ENCODE measurements around the gene PLCB3.

The PLCB3 gene

DNA sequence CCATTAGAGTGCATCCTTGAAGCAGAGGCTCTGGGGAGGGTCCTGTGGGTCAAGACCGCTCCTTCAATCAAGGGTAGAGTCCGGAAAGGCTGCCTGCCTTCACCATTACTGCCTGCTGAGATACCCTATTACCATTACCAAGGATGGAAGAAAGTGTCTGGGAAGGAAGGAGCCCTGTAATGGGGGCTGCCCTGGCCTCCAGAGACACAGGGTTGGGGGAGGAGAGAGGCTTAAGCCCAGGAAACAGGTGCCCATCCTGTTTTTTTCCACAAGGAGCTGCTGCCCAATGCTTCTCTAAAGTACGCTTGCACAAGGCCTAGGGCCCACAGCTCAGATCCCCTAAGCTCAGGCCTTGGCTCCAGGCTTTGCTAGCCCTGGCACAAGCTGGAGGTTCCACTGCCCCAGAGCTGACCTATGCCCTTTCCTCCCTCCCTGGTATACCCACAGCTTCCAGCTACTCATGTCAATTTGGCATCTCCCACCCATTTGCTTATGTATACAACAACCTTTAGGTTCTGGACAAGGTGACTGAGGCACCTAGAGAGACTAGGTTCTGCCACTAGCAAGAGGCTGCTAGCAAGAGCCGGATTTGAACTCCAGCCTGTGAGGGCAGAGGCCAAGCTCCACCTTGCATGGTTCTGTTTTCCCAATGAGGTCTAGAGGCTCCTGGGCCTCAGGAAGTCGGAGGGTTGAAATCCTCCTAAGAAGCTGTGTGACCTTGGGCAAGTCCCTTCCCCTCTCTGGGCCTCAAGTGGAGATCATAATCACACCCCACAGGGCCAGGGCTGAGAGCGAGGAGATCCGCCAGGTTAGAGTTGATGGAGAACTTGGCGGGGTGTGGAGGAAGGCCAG, 1.5 kb upstream of the PLCB3 start:
- Mint-ChIP-seq H3K27ac (peak overlapping the region; percentile 8), H3K4me3 (peak overlapping the region; percentile 21), H3K9me3 (no peaks in the 10 kb centered on the region), H3K27me3 (no peaks in the 10 kb centered on the region), H3K4me1 (peaks cover 7% of the 10 kb centered on the region), H3K36me3 (no peaks in the 10 kb centered on the region)

DNA sequence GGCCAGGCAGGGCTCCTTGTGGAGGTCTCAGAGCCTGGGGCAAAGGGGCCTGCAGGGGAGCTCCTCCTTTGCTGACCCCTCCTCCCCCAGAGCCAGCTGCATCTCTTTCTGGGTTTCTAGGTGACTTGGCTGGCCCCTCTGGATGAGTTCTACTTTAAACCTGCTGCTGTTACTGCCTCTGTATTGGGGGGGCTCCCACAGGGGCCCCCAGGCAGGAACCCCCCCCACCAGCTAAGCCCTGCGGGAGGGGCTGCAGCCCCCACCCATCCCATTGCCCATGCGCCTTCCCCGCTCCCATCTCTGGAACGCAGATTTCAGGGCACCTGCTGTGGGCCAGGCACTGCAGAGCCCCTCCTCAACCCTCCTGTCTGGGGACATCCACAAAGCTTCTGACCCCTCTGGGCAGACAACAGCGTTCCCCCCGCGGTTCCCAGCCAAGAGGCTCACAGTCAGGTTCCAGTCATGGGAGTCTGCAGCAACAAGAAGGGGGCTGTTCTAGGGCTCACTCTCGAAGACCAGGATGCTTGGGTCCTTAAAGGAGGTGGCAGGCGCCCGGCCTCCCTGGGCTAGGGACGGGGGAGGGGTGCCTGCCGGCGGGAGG, 815 bp upstream of the PLCB3 start:
- H3K27me3 Mint-ChIP-seq = no peaks in the 10 kb centered on the region
- H3K9me3 Mint-ChIP-seq = no peaks in the 10 kb centered on the region
- no peak overlapping the region for H3K27ac Mint-ChIP-seq
- peaks cover 7% of the 10 kb centered on the region for H3K4me1 Mint-ChIP-seq
- peak overlapping the region; percentile 84 for H3K4me3 Mint-ChIP-seq
- H3K36me3 Mint-ChIP-seq = no peaks in the 10 kb centered on the region

DNA sequence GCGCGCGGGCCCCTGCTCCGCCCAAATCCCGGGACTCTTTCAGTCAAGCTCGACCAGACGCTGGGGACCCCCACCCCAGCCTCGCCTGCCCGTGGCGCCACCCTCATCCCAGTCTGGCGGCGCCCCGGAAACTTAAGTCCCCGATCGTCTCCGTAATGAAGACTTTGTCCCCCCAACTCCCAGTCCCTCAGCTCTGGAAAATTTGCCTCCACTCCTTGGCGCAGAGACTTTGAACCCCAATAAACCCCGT, 348 bp downstream of the PLCB3 start:
- Mint-ChIP-seq H3K36me3 (no peaks in the 10 kb centered on the region), H3K4me1 (peaks cover 7% of the 10 kb centered on the region), H3K9me3 (no peaks in the 10 kb centered on the region), H3K4me3 (peak overlapping the region; percentile 85), H3K27ac (no peak overlapping the region), H3K27me3 (no peaks in the 10 kb centered on the region)

DNA sequence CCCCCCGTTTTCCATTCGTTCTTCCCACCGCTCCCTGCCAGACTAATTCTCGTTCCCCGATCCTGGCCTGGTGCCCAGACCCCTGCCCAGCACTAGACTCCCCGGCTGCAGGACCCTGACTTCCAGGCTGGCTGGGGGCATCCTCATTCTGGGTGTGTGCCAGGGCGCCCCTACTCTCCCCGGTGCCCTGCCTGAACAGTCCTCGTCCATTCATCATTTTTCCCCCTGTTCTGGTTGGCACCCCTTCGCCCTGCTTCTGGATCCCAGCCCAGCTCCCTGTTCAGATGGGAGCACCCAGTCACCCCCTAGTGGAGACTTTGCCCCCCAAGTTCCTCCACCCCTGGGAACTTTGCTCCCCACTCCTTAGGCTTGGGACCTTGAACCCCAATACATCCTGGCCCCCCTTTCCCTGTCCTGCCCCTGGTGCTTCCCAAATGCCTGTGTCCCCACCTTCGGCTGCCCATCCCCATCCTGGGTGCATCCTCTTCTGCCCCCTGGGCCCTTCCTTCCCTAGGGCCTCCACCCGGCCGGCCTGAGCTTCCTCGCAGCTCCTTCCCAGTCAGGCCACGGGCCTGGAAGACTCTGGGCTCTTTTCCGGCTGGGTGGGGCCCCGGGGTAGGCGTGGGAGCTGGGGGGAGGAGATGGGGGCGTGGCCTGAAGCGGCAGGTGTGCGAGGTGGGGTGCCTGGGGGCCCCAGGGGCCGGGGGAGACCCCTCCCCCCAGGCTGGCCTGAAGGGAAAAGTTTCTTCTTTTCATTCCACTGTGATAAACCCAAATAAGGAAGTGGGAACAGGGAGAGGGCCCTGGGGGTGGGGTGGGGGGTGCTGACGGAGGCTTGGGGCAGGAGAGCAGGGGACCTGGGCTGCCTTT, 908 bp downstream of the PLCB3 start:
- Mint-ChIP-seq H3K27me3 (no peaks in the 10 kb centered on the region), H3K9me3 (no peaks in the 10 kb centered on the region), H3K36me3 (no peaks in the 10 kb centered on the region), H3K4me1 (peaks cover 7% of the 10 kb centered on the region), H3K27ac (no peak overlapping the region), H3K4me3 (peak overlapping the region; percentile 85)

DNA sequence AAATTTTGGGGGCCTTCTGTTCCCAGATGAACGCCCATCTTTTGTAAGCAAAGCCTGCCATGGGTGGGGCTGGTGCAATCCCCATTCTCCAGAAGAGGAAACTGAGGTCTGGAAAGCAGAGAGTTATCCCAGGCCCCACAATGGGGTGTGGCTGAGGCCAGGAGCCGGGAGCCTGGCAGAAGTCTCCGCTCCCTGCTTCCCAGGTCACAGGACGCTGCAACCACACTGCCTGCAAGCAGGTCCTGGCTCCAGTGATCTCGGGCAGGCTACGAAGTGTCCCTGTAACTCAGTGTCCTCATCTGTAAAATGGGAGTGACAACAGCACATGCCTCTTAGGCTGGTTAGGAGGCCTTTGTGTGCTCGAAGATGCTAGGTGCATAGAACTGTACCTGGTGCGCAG, 1.7 kb downstream of the PLCB3 start:
- Mint-ChIP-seq H3K27ac (no peak overlapping the region), H3K36me3 (no peaks in the 10 kb centered on the region), H3K27me3 (no peaks in the 10 kb centered on the region), H3K4me3 (no peak overlapping the region), H3K4me1 (peaks cover 7% of the 10 kb centered on the region), H3K9me3 (no peaks in the 10 kb centered on the region)

DNA sequence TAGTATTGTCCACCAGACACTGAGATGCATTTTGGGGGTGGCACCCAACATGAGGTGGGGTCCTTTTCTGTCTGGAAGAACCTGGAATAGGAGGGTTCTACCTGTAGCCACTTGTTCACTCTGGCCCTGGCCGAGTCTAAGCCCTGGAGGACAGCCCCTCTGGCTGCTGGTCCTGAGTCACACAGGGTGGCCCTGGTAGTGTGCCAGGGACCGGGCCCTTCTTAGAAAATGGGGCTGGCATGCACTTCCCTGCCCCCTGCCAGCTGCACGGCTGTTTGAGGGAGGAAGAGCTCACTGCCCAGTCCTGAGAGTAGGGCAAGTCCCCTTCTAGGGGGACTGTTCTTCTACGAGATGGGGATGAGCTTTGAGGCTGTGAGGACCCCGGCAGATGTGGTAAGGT, 2.2 kb downstream of the PLCB3 start:
- Mint-ChIP-seq H3K4me3 (no peak overlapping the region), H3K4me1 (peaks cover 7% of the 10 kb centered on the region), H3K9me3 (no peaks in the 10 kb centered on the region), H3K36me3 (no peaks in the 10 kb centered on the region), H3K27ac (no peak overlapping the region), H3K27me3 (no peaks in the 10 kb centered on the region)

DNA sequence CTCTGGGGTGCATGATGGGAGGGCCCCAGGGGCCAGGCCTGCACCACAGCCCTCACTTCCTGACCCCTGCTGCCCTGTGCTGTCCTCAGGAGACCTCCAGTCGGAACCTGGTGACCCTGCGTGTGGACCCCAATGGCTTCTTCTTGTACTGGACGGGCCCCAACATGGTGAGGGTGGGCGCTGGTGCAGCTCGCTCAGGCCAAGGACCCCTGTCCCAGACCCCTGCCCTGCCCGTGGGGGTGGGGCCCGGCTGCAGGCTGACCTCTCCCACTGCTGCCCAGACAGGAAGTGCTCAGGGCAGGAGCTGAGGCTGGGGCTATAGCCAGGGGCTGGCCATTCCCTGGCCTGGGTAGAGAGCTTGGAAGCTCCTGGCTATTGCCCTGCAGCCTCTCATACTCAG, 3.0 kb downstream of the PLCB3 start:
- Mint-ChIP-seq H3K27me3 (no peaks in the 10 kb centered on the region), H3K4me3 (no peak overlapping the region), H3K36me3 (no peaks in the 10 kb centered on the region), H3K4me1 (peaks cover 7% of the 10 kb centered on the region), H3K27ac (no peak overlapping the region), H3K9me3 (no peaks in the 10 kb centered on the region)

DNA sequence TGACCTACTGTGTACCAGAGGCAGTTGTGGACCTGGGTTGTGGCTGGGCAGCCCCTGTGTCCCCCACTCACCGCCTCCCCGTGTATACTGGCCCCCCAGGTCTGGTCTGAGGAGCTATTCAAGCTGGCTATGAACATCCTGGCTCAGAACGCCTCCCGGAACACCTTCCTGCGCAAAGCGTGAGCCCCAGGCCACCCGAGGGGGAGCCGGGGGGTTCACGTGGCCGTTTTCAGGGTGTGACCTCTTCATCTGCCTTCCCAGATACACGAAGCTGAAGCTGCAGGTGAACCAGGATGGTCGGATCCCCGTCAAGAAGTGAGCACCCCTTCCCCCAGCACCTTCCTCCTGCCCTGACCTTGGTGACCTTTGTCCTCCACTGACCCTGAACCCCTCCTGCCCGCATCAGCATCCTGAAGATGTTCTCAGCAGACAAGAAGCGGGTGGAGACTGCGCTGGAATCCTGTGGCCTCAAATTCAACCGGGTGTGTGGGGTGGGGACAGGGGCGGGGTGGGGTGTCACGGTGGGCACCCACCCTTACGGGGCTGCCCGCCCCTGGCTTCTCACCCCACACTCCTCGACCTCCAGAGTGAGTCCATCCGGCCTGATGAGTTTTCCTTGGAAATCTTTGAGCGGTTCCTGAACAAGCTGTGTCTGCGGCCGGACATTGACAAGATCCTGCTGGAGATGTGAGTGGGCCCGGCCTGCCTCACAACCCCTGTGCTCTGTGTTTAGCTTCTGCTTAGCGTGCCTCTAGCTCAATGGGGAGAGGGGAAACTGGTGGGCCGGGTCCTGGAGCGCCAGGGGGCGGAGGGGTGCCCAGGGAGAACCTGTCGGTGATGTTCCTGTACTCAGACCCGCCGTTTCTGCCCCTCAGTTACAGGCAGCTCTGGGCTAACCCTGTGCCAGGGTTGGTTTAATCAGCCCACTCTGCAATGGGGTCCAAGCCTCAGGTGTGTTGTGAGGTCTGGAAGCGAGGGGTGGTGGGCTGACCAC, 4.1 kb downstream of the PLCB3 start:
- Mint-ChIP-seq H3K4me1 (peaks cover 10% of the 10 kb centered on the region), H3K27ac (no peak overlapping the region), H3K4me3 (no peak overlapping the region), H3K9me3 (no peaks in the 10 kb centered on the region), H3K36me3 (no peaks in the 10 kb centered on the region), H3K27me3 (no peaks in the 10 kb centered on the region)

DNA sequence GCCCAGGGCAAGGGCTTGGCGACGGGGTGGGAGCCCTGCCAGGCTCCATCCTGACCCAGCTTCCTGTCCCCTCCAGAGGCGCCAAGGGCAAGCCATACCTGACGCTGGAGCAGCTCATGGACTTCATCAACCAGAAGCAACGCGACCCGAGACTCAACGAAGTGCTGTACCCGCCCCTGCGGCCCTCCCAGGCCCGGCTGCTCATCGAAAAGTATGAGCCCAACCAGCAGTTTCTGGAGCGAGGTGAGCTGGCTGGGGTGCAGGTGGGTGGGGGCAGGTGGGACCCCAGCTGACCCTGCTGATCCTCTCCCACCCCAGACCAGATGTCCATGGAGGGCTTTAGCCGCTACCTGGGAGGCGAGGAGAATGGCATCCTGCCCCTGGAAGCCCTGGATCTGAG, 5.0 kb downstream of the PLCB3 start:
- Mint-ChIP-seq H3K36me3 (no peaks in the 10 kb centered on the region), H3K4me3 (no peak overlapping the region), H3K4me1 (peaks cover 10% of the 10 kb centered on the region), H3K9me3 (no peaks in the 10 kb centered on the region), H3K27ac (no peak overlapping the region), H3K27me3 (no peaks in the 10 kb centered on the region)

DNA sequence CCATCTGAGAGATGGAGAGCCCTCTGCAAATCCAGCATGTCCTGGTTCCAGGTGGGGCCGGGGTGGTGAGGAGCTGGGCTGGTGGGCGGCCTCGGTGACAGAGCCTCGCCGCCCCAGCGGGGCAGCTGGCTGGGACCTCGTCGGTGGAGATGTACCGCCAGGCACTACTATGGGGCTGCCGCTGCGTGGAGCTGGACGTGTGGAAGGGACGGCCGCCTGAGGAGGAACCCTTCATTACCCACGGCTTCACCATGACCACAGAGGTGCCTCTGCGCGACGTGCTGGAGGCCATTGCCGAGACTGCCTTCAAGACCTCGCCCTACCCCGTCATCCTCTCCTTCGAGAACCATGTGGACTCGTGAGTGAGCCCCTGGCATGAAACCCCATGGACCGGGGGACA, 7.0 kb downstream of the PLCB3 start:
- Mint-ChIP-seq H3K4me3 (no peak overlapping the region), H3K9me3 (no peaks in the 10 kb centered on the region), H3K36me3 (no peaks in the 10 kb centered on the region), H3K4me1 (peaks cover 3% of the 10 kb centered on the region), H3K27me3 (no peaks in the 10 kb centered on the region), H3K27ac (no peak overlapping the region)

DNA sequence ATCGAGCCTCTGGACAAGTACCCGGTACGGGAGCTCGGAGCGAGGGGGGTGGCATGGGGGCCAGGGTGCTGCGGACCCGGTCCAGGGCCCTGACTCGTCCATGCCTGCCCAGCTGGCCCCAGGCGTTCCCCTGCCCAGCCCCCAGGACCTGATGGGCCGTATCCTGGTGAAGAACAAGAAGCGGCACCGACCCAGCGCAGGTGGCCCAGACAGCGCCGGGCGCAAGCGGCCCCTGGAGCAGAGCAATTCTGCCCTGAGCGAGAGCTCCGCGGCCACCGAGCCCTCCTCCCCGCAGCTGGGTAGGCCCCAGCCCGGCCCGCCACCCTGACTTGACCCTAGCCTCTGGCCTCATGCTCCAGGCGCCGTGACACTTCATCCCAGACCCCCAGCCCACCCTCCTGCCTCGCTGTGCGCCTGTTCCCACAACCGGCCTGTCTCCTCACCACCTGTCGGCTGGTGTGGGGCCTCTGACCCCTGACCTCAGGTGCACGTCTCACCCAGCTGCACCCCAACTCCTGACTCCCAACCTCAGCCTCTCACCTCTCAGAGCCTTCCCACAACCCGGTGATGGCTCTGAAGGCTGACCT, 7.7 kb downstream of the PLCB3 start:
- Mint-ChIP-seq H3K4me1 (peaks cover 3% of the 10 kb centered on the region), H3K36me3 (no peaks in the 10 kb centered on the region), H3K4me3 (no peak overlapping the region), H3K9me3 (no peaks in the 10 kb centered on the region), H3K27ac (no peak overlapping the region), H3K27me3 (no peaks in the 10 kb centered on the region)

DNA sequence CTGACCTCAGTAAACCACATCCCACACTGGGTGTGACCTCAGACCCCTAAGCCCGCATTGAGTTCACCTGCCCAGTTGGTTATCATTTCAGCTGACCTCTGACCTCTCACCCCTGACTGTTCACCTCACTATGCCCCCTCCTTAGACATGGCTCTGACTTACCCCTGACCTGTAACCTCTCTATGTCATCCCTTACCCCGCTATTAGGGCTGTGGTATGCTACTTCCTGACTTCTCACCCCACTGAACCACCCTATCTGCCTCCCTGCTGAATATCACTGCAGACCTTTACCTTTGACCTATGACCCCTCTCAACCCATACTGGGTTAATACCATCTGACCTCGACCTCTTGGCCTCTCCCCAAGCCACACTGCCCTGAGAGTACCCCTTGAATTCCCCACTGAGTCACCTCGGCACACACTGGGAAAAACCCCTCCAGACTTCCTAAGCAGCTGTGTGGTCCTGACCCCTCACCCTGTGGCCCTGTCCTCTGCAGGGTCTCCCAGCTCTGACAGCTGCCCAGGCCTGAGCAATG, 8.3 kb downstream of the PLCB3 start:
- no peaks in the 10 kb centered on the region for H3K9me3 Mint-ChIP-seq
- no peak overlapping the region for H3K4me3 Mint-ChIP-seq
- peaks cover 3% of the 10 kb centered on the region for H3K4me1 Mint-ChIP-seq
- no peaks in the 10 kb centered on the region for H3K36me3 Mint-ChIP-seq
- no peak overlapping the region for H3K27ac Mint-ChIP-seq
- no peaks in the 10 kb centered on the region for H3K27me3 Mint-ChIP-seq

DNA sequence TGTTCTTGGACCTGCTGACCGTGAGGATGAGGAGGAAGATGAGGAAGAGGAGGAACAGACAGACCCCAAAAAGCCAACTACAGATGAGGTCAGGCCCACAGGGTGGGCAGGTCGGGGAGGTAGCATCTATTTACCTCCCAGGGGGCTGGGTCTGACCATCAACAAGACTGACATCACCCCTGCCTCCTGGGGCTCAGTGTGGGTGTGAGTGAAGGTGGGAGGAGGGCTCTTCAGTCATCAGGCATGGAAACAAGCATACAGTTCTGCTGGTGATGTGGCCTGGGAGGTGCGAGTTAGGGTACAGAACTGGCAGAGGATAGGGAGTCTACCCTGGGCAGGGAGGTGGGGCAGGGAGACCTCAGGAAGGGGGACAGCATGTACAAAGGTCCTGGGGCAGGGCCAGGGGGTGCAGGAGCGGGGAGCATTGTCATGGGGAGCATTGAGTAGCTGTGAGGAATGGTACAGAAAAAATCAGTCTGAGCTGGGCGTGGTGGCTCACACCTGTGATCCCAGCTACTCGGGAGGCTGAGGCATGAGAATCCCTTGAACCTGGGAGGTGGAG, 8.9 kb downstream of the PLCB3 start:
- Mint-ChIP-seq H3K27ac (no peak overlapping the region), H3K4me3 (no peak overlapping the region), H3K27me3 (no peaks in the 10 kb centered on the region), H3K36me3 (no peaks in the 10 kb centered on the region), H3K9me3 (no peaks in the 10 kb centered on the region), H3K4me1 (peaks cover 3% of the 10 kb centered on the region)

DNA sequence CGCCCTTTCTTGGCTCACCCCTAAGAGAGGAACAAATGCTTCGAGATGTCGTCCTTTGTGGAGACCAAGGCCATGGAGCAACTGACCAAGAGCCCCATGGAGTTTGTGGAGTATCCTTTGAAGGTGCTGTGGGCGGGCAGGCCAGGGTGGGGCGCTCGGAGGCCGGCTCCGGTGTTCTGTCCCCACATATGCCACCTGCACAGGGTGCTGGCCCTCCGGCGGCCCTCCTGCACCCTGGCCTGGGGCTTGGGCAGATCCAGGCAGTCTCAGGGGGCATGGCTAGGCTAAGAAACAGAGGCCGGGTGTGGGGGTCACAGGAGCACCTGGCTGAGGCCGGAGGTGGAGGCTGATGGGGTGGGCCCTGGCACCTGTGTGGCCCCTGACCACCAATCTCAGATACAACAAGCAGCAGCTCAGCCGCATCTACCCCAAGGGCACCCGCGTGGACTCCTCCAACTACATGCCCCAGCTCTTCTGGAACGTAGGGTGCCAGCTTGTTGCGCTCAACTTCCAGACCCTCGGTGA, 10.3 kb downstream of the PLCB3 start:
- no peak overlapping the region for H3K4me3 Mint-ChIP-seq
- peaks cover 3% of the 10 kb centered on the region for H3K4me1 Mint-ChIP-seq
- H3K9me3 Mint-ChIP-seq = no peaks in the 10 kb centered on the region
- no peak overlapping the region for H3K27ac Mint-ChIP-seq
- H3K27me3 Mint-ChIP-seq = no peaks in the 10 kb centered on the region
- H3K36me3 Mint-ChIP-seq = no peaks in the 10 kb centered on the region
